ENCODE data around the gene TRA2B. TPM values are rescaled to one million over a fixed set of nuclear protein-coding genes. Genes with fewer than 3 reads are reported as not detected.

Gene TRA2B
- total RNA-seq, 4 donors from 2014 or later = 118 to 237 (median 126) TPM

GRCh38 chr3:185933374-185934173 is 4.2 kb downstream of the TRA2B start:
- TF ChIP-seq CTCF (IDR thresholded peaks at IDR 0.05; ENCODE audit: low read depth) = no peak

DNA sequence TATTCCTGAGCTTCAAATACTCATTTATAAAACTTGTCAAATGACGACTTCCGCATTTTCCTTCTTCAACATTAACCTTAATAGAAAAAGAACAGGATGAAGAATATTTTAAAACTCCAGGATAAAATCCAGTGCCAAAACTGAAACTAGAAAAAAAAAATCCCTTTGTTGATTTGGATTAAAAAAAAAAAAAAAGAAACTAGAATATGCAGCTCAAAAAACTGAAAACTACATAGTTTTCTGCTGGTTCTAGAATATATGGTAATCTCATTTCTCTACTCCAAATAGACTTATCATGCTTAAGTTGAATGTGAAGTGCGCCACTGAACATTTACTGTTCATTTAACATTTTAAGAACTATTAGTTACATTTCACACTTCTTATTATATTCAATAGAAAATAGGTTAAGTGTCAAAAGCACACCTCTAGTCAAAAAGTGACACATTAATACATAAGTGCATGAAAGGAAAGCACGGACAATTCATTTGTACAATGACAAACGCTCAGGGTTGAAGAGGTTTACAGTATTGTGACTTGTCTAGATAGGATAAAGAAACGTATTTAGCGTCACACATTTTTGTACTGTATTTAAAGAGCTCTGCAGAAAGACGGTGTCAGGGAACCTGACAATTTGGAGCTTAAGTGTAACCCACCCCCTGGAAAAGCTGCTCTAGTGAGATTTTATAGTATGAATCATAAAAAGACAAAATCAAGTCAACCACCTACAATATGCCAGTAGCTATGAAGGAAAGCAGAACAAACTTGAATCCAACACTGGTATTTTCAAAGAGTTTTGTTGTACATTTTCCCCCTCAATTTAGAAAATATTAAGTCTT is 5.8 kb downstream of the TRA2B start:
- no peak for TF ChIP-seq CTCF (IDR thresholded peaks at IDR 0.05; ENCODE audit: low read depth)

DNA sequence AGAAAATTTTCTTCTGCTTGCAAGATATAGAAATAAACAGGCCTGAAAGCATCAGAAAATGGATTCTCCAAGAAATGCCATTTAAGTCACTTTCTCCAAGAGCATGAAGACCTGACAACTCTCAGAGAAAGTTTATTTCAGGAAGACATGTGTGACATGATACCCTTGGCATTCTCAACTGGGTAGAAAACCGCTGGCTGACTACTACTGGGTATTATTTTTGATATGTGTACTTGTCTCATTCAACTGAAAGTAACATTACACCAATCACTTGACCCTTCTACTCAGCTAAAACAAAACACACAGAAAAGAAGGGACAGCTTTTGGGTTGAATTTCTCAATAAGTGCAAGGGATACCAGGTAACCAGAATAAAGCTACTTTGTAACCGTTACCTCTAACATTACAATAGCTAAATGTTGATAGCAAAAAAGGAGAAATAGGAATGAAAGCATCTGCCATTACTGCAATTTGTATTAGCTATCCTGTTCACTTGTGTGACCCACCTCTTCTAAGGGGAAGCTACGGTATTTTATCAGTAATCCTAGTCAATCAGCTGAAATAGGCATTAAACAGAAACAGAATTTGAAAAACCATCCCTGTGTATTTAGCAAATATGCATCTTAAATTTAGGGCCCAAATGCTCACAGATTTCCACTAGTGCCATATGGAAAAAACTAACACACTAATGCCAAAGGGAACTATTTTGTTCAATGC is 7.3 kb downstream of the TRA2B start:
- TF ChIP-seq CTCF (IDR thresholded peaks at IDR 0.05; ENCODE audit: low read depth) = no peak

DNA sequence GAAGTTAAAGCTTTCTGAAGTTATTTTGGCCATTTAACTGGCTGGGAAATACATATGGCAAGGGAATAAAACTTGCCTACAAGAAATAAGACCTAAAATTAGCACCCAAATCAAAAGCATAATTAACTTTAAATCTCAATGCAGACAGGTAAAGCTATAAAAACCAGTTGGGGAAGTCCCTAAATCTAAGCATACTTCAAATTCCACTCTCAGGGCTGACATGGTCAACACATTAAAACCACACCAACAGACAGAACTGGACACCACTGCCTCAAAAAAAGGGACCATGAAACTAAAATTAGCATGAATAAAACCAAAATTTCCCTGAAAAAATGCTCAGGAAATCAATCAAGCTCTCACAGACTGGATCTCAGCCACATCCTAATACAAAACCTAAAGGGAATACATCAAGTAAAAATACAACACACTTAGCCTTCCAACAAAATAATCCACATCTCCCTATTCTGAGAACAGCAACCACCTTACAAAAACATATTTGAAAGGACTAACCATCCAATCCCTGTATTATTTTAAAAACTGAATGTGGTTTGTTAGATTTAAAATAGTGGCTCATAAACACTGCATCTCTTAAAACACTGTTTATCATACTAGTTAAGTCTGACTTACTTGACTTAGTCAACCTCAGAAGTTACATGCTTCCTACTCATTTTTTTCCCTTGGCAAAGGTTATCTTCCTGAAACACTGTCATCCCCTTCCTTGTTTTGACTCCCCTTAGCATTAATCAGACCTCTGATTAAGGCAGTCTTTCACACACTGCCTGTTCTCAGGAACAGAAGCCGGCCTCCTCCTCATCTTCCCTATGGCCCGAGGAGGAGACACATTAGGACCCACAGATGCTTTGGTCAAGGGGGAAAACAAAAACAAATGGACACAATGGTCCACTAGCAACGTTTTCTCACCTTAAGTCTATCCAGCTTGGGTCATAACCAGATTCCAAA is 8.3 kb downstream of the TRA2B start:
- no peak for TF ChIP-seq CTCF (IDR thresholded peaks at IDR 0.05; ENCODE audit: low read depth)

GRCh38 chr3:185928496-185928895 is 9.3 kb downstream of the TRA2B start:
- TF ChIP-seq CTCF (IDR thresholded peaks at IDR 0.05; ENCODE audit: low read depth) = no peak

GRCh38 chr3:185927501-185928200 is 10.2 kb downstream of the TRA2B start:
- TF ChIP-seq CTCF (IDR thresholded peaks at IDR 0.05; ENCODE audit: low read depth) = no peak
